HG03342 (cell line): ENCODE measurements around the gene HOXD3.

Experiments used
- ATAC-seq: cut with Tn5 transposase; IDR thresholded peaks from one replicate; pipeline ENCODE4 v1.9.1; 2021; ENCODE audit warnings: mild to moderate bottlenecking, moderate library complexity; ENCODE audit not compliant: unreplicated experiment

HOXD3 gene

DNA sequence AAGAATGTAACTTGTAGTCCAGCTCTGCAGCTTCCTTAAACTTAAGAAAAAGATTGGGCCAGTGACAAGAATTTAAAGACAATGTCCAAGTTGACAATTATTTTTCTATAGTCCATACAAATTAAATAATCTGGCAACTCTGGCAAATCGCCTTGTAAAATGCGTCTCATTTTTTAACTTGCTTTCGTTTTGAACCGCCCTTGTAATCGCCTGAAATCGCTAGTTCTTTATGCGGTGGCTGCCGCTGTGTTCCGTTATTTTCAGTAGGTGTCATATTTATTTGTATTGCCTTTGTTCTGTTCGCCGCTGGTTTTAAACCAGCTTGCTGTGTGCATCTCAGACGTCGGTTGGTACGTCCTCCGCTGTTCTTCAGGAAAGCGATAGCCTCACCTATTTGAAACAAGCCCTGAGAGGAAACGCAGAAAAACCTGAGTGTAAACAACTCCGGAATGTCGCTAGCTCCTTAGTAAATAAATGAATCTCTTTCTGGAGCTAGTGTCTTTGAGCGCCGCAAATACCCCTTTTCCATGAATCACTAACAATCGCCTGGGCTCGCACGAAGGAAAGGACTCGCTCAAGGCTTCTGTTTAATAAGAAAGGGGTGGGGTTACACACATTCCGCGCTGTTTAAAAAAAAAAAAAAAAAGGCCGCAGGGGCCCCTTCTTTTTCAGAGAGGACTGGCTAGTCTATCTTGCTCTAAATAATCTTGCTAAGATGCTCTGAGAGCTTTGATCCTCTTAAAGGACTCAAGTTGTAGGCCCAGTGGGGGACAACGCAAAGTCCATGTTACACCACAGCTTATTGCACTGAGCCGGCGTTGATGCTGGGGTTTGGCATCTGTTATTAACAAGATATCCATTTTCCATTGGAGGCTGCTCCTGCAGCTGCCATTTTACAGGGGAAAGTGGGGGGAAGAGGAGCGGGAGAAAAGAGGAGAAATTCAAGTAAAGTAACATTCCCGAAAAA is 24.6 kb upstream of the HOXD3 start:
- ATAC-seq: no peak

DNA sequence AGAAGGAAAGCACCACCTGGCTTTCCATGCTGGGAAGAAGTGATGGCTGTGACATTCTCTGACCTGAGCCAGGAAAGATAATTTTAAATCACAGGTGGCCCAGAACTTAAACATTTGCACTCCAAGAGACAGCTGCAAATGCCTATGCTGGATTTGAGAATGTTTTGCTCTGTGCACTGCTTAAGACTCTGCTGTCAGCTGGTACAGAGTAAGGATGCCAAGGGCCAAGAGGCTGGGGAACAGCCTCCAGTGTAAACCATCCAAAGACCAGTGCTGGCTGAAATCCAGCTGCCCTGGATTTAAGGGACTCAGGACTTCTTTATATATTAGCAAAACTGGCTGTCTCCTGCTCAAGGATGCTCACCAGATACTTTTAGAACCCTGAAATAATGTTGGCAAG is 23.7 kb upstream of the HOXD3 start:
- ATAC-seq: no peak

DNA sequence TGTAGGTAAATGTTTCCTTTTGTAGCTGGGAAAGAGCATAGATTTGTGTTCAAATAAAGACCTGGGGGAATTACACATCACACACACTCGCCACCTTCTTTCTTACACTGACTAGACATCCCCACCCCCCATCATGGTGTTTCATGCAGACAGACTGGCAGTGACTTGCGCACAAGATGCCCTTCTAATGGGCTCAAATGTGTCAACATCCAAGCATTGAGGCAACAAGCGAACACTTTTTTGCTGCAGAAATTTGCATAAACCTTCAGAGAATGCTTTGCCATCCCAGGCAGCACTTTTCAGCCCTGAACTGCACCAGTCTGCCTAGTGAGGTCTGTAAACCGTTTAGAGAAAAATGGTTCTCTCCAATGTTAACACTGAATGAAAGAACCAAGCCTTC is 23.1 kb upstream of the HOXD3 start:
- no peak for ATAC-seq

DNA sequence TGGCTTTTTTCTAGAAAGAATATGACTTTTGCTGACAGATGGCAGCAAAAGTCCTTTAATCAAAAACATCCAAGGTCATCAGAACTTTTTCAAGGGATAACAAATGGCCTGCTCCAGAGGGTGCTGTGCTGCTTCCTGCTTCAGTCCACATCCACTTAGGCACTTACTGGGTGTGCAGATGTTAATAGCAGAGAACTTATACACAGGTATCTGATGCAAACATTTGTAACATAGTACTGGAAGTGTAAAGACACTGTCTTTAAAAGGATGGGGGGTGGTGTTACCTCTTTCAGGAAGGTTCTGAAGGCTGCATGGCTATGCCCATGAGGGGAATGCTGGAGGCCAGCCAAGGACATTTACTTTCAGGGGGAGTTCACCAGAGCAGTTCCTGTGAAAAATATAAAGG is 22.1 kb upstream of the HOXD3 start:
- ATAC-seq: no peak

DNA sequence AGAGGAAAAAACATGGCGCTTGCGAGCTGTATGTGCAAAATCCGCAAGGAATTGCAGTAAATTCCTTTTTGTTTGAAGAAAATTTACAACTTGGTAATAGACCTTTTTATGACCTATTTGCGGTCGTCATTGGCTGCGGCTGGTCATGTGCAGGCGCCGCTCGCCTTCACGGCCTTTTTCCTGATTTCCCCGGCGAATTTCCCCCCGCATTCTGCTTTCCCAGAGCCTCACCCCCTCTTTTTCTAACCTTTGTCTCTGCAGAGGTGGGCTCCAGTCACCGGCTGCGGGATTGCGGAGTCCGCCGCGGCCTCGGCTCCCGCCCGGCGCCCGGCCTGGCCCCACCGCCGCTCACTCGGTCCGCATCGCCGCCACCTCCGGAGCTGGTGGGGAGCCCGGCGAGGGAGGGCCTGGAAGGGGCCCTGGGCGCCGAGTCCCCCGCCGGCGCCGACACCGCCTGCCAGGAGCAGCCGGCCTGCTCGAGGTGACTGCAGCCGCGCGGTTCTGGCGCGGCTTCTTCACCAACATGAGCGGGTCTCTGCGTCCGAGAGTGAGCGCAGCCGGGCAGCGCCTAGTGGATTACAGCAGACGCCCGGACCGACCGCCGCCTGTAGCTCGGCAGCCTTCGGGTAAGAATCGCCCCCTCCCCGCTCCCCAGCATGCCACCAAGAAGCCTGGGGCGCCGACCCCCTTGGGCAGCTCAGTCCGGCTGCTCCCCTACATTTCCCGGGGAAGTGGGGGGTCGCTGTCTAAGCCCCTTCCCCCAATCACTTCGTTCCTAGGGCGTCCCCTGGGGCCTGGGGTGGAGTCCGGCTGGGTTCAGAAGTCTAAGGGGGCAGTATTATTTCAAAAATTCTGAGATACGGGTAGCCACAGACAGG is 20.5 kb upstream of the HOXD3 start:
- ATAC-seq: no peak

DNA sequence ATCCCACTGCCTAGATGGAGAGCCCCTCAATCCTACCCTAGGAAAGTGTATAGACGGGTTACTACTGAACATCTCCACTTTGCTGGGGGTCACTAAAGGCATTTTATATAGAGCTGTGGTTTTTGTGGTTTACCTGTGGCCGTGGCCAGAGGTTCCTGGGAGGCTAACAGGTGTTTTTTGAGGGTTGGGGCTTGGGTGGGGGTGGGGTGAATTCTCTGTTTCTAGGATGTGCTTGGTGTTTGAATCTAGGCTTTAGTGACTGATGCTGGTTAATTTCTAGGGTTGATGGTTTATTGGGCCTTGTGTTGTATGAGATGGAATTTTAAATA is 19.9 kb upstream of the HOXD3 start:
- no peak for ATAC-seq

DNA sequence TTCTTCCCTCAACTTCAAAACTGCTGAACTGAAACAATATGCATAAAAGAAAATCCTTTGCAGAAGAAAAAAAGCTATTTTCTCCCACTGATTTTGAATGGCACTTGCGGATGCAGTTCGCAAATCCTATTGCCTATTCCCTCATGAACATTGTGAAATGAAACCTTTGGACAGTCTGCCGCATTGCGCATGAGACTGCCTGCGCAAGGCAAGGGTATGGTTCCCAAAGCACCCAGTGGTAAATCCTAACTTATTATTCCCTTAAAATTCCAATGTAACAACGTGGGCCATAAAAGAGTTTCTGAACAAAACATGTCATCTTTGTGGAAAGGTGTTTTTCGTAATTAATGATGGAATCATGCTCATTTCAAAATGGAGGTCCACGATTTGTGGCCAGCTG is 19.2 kb upstream of the HOXD3 start:
- no peak for ATAC-seq

DNA sequence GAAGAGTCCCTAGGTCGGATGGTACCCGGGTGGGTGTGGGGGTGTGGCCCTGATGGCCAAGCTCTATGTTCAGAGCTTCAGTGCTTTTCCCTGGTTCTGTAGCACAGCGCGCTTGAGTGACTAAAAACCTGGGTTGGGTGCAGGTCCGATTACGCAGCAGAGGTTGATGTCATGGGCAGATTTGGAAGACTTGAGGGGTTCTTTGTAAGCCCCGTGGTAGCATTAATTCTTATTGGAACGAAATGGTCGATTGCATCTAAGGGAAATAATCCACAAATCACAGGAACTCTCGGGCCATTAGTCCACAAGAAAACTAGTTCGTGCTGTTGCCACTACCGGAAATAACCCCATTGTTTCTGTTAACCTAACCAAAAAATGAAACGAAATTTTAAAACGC is 18.6 kb upstream of the HOXD3 start:
- no peak for ATAC-seq

DNA sequence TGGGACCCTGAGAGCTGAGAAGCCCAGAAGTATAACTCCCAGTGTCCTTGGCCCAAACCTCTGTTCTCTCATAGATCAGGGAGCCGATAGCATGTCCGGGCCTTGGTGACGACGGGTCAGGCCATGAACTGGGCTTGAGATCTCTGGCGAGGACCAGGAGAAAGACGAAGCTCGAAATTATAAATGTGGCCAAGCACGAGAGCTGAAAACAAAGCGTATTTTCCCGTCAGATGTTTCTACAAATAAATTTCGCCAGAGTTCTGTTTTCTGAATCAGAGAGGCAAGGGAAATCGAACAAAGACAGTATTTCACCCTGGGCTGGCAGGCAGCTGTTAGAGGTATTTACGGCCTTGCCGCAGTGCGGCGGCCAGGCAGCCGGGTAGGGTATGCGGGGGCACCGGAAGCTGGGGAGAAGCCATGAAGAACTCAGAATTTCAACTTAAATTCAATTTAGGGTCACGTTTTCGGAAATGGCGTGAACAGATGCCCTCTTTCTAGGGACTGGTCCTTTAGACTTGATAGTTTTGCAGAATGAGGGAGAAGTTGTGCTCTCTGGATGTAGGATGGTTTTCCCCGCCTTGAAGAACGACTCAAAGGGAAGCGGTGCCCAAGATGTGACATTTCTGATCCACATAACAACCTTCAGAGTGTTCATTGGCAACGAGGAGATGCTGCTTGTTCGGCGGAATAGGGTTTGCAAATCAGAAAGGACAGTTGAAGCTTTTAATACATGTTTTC is 18.0 kb upstream of the HOXD3 start:
- ATAC-seq: no peak

DNA sequence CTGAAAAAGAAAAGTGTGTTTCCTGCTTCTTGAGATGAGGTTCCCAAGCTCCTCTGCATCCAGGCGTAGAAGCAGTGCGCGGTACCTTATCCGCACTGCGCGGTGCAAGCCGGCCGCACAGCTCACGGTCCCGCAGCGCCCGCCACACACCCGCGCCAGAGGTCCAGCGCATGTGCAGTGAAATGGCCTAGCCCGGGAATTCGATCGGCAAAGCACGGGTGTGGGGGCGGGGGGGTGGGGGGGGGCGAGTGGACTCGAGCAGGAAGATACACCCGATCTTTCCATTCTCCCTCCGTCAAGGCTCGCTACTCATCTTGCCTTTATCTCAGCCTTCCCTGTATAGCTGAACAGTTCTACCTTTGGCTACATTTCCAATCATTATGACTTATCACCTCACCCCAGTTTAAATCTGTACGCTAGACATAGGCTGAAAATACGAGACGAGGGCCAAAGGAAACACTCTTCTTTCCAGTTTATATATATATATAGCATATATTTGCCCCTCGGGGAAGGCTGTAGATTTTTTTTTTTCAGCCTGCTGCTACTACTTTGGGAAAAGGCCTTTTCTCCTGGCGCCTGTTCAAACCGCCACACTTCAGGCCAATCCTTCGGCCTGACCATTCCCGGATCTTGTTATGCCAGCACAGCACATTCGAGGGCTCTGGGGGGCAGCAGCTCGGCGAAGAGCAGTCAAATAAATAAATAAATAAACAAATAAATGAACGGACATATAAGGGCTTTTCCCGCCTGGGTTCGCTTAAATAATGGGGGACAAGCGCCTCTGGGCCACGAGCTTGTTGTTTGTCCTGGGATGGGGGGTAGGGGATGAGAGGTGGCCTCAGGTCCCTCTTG is 17.2 kb upstream of the HOXD3 start:
- ATAC-seq: no peak

DNA sequence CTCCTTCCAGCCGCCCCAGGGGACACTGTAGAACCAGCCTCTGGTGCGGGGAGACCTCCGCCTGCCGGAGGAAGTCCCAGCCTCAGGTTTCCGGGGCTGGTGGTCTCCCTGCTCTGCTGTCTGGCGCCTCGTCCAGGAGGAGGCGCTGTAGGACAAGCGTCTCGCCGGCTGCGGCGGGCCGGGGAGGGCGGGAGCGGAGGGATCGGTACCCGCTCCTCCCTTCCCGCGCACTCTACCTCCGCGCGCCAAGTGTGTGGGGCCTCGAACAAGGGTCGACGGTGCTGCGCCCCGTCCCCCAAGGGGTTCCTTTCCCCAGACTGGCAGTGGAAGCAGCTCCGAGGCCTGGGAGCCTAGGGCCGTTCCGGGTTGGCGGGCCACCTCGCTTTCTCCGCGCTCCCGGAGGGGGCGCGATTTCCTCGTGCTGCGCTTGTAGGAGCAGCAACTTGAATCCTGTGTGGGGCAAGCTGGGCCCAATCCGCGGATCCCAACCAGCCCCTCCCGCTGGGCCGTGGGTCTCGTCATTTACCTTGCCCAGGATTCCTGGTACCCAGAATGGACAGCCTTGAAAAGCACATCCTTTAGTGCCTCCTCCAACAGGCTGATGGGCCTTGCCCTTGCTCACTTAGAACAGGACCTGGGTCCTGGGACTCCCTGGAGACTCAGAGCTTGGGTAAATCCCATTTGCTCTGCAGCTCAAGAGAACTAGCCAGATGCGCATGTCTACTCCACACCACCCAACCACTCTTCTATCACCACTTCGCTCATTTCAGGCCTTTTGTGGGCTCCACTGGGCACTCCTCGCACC is 16.4 kb upstream of the HOXD3 start:
- ATAC-seq: peak; percentile 94

DNA sequence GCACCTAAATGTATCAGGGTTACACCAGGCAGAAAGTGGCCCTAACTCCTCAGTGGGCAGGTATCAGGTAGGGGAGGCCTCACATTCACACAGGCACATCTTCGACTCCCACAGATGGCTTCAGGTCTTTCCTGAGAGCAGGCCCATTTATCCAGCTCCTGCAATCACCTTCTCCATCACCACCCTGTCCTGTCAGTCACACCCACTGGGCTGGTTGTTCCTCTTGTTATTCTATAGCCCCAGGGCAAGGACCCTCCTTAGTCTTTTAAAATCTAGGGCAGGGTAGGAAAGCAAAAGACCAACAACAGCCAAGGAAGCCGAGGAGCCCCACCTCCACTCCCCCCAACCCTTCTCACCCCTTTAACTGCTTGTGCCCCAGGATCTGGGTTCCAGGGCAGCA is 14.8 kb upstream of the HOXD3 start:
- no peak for ATAC-seq

DNA sequence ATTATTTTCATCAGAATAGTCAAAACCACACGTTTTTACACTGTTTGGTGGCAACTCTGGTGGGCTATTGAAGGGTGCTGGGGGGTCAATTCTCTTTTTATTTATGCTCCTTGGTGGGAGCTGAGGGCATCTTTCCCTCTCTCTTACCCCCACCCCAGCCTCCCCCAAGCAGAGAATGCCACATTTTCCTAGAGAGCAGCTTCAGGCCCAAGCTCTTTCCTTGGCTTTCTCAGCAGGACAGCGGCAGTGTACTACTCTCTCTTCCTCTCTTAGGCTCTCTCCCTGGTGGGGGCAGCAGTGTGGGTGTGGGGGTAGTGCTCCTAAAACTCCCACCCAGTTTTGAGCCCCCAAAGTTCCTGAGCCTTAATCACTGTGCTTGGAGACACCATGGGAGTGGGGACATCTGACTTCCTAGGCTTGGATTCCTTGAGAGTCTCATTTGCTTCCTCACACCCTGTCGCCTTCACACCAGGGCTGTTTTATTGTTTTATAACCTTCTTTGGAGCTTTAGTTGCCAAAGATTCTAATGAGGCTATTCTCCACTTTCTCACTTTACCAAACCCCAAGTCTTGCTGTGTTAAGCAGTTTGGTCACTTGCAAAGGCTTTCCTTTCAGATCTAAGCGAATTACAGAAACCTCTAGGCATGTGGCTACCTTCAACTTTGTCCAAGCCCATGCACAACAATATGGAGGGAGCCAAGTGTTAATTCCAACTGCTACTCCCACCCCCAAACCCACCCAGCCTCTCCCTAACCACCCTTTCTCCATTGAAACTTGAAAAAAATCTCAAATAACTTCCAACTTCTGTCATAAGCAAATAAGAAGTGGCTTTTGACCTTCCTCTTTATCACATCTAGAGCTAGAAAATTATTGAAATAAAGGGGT is 11.8 kb upstream of the HOXD3 start:
- ATAC-seq: no peak

DNA sequence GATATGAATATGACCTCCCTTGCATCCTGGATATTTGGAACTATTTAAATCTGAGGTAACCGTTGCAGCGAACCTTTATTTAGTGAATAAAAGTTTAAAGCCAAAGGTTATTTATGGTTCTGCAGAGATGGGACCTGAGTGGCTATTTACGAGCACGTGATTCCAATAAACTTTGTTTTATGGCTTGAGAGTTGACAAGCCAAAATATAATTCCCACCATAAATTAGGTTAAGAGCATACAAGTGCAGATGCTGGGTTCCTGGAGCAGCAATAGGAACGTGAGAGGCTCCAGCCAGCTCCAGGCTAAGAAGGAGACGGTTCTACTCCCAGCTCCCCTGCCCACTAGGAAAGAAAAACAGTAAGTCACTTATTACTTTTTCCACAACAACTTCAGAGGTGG is 11.0 kb upstream of the HOXD3 start:
- no peak for ATAC-seq

DNA sequence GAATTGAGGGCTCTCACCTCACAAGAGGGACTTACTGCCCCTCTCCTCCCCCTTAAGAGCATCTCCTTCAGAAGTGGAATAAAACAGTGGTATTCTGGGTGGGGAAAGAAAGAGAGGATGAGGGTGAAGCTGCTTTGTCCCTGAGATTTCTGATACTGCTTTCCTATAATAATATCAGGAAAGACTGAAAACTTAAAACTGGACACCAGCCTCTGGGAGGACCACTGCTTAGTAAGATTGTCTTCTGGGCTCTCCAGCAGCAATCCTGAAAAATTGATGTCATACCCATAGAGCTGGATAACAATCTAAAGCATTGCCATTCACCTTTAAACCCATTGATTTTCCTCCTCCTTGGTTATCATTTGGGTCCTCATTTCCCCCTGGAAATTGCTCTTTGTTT is 10.5 kb upstream of the HOXD3 start:
- ATAC-seq: no peak

DNA sequence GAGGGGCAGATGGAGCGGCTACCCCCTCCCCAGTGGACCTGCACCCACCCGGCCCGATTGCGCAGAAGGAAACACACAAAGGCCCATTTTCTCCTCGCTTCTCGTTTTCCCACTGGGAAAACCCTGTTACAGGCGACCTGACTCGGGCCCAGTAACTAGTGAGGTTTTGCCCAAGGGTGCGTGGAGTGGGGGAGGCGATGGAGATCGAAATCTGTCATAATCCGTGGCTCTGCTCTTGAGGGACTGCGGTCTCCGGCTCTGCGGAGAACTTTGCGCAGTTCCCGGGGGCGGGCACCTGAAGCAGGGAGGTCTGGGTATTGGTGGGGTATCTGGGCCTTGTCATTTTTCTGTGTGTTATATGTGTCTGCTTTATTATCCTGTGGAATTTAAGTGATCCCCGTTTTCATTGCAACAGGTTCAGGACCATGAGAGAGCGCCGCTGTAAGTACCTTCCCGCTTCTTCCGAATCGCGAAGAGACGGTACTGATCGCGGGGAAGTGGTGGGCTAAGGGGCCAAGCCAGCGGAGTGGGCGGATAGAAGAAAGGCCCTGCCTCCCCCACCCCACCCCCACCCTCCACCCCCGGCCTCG is 9.8 kb upstream of the HOXD3 start:
- ATAC-seq: no peak

DNA sequence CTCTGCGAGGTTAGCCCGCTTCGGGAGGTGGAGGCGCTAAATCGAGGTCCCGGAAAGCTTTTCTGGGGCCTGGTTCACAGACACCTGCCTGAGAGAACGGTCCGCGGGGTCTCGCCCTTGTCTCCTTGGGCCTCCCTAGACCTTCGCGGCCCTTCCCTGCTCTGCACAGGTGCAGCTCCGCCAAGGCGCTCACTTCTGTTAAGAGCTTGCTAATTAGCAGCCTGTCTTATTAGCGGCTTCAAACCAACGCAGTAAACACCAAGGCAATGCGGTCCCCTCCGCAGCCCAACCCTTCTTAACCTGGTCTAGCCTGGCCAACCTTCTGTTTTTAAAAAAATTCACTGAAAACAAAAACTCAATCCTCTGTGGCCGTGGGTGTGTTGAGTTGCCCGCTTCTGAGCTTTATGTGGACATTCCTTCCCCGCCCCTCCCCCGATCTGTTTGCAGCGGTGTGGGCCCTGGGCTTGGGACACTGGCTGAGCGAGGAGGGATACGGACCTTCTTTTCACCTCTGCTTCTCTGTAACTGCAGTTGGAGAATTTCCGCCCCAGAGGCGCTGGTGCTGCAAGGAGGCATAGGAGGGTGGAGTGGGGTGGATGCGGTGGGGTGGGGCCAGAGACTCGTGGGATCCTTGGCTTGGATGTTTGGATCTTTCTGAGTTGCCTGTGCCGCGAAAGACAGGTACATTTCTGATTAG is 9.2 kb upstream of the HOXD3 start:
- ATAC-seq: no peak
